ENCODE measurements around the gene SPATC1L. TPM values are rescaled to one million over a fixed set of nuclear protein-coding genes. Genes with fewer than 3 reads are reported as not detected.

SPATC1L gene
- 4.0 and 6.7 TPM in 2 replicates for total RNA-seq

GRCh38 chr21:46183910-46184624 is at the start of gene SPATC1L:
Gene SPATC1L, minus strand, starts transcription at chr21:46184459. Its CDS starts 1,643 bp downstream, at chr21:46182816.

GRCh38 chr21:46228345-46229051 is 44.2 kb upstream of the SPATC1L start, which contains the start of gene LSS:
Gene LSS, minus strand, starts transcription at chr21:46228774. Its CDS starts 29 bp downstream, at chr21:46228745.

GRCh38 chr21:46155514-46156377 is 28.5 kb downstream of the SPATC1L start, which contains the start of gene FTCD:
Gene FTCD, minus strand, starts transcription at chr21:46155579. Its CDS starts 56 bp downstream, at chr21:46155523.

Other genes starting within 250 kb of the SPATC1L start
- 12.8 and 55.0 TPM in 2 replicates for gene COL6A1, start 202.7 kb downstream of the SPATC1L start, total RNA-seq
- 1.1 and 69.6 TPM in 2 replicates for gene COL6A2, start 86.3 kb downstream of the SPATC1L start, total RNA-seq
- 0.09 and 0.18 TPM in 2 replicates for gene FTCD, start 28.9 kb downstream of the SPATC1L start, total RNA-seq
- gene LSS, start 44.3 kb upstream of the SPATC1L start, total RNA-seq = 32.6 and 34.8 TPM in 2 replicates
- gene MCM3AP, start 101.2 kb upstream of the SPATC1L start, total RNA-seq = 66.5 and 76.3 TPM in 2 replicates
- 4.6 and 10.8 TPM in 2 replicates for gene YBEY, start 101.9 kb upstream of the SPATC1L start, total RNA-seq
- gene C21orf58, start 139.4 kb upstream of the SPATC1L start, total RNA-seq = 2.8 and 3.7 TPM in 2 replicates
- gene PCNT, start 139.7 kb upstream of the SPATC1L start, total RNA-seq = 20.6 and 24.3 TPM in 2 replicates